Loucy (cell line): ENCODE data around the gene SYF2.

Experiments used
- CTCF ChIP-seq: fragments of 200-600 bp; sonication (generic); conservative IDR thresholded peaks from 2 replicates; pipeline ENCODE4 v1.5.1; 2014; ENCODE audit warnings: mild to moderate bottlenecking, antibody characterized with exemption, low read length
- EZH2phosphoT487 ChIP-seq: fragments of 200-600 bp; IDR thresholded peaks from 2 replicates; pipeline ENCODE4 v1.6.1; 2018; ENCODE audit warnings: antibody characterized with exemption, mild to moderate bottlenecking, moderate library complexity, borderline replicate concordance

- TF ChIP-seq CTCF (no peak), EZH2phosphoT487 (no peak)
Observed at GRCh38 chr1:25195835-25196234, 36.5 kb downstream of the SYF2 start.
